Transverse colon (tissue), 4 donors: ENCODE results near the gene GPANK1. TPM values are rescaled to one million over a fixed set of nuclear protein-coding genes. Genes with fewer than 3 reads are reported as not detected.

ENCODE experiments used
- DNase-seq: peaks from one replicate; pipeline ENCODE4 v3.0.0-alpha.2; 2019
- H3K27ac ChIP-seq, 4 donors: fragments of 200-600 bp; sonication (generic); 2 replicates each; pipeline ENCODE4 v1.5.1; 2016 to 2018; ENCODE audit warnings: inconsistent platforms in 4 of 4
- H3K27me3 ChIP-seq: fragments of 200-600 bp; sonication (generic); 2 replicates; pipeline ENCODE4 v1.5.1; 2017; ENCODE audit warnings: inconsistent platforms
- H3K36me3 ChIP-seq, 4 donors: fragments of 200-600 bp; sonication (generic); 2 replicates each; pipeline ENCODE4 v1.5.1; 2017 to 2019; ENCODE audit warnings: inconsistent platforms in 4 of 4
- H3K4me1 ChIP-seq, 4 donors: fragments of 200-600 bp; sonication (generic); 2 replicates each; pipeline ENCODE4 v1.5.1; 2017 to 2020; ENCODE audit warnings: inconsistent platforms in 4 of 4
- H3K4me3 ChIP-seq, 4 donors: fragments of 200-600 bp; sonication (generic); 1 replicate in 1 of 4; 2 replicates in 3 of 4; pipeline versions ENCODE4 v1.5.1 to v1.6.1; 2017 to 2019; ENCODE audit warnings: inconsistent platforms in 4 of 4
- H3K9me3 ChIP-seq, 2 donors: fragments of 200-600 bp; sonication (generic); 2 replicates each; pipeline ENCODE4 v1.5.1; 2017 to 2019; ENCODE audit warnings: inconsistent platforms in 2 of 2
- CTCF ChIP-seq, 5 experiments: fragments of 200-600 bp in 3 of 5; fragments of 450-650 bp in 2 of 5; sonication (generic) in 3 of 5; IDR thresholded peaks; 1 replicate in 2 of 5; 2 replicates in 3 of 5; pipeline ENCODE4 v1.5.1; 2016 to 2017; ENCODE audit warnings: antibody characterized with exemption in 5 of 5, inconsistent platforms in 3 of 5, mild to moderate bottlenecking in 2 of 5, moderate library complexity in 1 of 5
- EP300 ChIP-seq: sonication (generic); formaldehyde crosslinking; IDR thresholded peaks from one replicate; pipeline ENCODE4 v1.6.1; 2017; ENCODE audit warnings: antibody characterized with exemption, low read depth
- POLR2A ChIP-seq: fragments of 450-650 bp; IDR thresholded peaks from one replicate; pipeline ENCODE4 v1.6.1; 2016; ENCODE audit warnings: antibody characterized with exemption, mild to moderate bottlenecking, moderate library complexity
- POLR2AphosphoS5 ChIP-seq, 3 donors: sonication (generic); formaldehyde crosslinking; IDR thresholded peaks; one replicate each; pipeline ENCODE4 v1.6.1; 2016; ENCODE audit warnings: antibody characterized with exemption in 3 of 3
- WGBS, 2 donors: methylation state at CpG; one replicate each; pipeline ENCODE4 v1.1.5; 2018; ENCODE audit warnings: low coverage in 1 of 2; 5-methylcytosine and 5-hydroxymethylcytosine counted together
- in situ Hi-C, 4 donors: fragments of 200-750 bp; cut with MboI; loops; one replicate each; pipeline versions ENCODE4 v1.15.0 to v1.15.1; 2017; ENCODE audit warnings: low sequenced_read_pairs in 3 of 4, low pct_ligation_motif_present in 1 of 4, low pct_unique_long_range_greater_than_20kb in 1 of 4
- intact Hi-C: fragments of 100-400 bp; cut with DNase I; formaldehyde crosslinking; loops from one replicate; pipeline ENCODE4 v1.15.1; 2023; ENCODE audit warnings: low total_unique reads
- small RNA-seq, 4 donors: library from RNA; depleted of rRNA; stranded (forward); fragments of <200 nt; gene quantifications; one replicate each; pipeline ENCODE3, GENCODE V24; 2016
- total RNA-seq, 4 donors: library from RNA; depleted of rRNA; stranded (reverse); fragments of >200 nt; gene quantifications; one replicate each; pipeline ENCODE4 v1.1.0, GENCODE V29; 2016

Gene GPANK1
- total RNA-seq, 4 donors from 2014 or later, result 2.4 to 32.9 (median 23.2) TPM

DNA sequence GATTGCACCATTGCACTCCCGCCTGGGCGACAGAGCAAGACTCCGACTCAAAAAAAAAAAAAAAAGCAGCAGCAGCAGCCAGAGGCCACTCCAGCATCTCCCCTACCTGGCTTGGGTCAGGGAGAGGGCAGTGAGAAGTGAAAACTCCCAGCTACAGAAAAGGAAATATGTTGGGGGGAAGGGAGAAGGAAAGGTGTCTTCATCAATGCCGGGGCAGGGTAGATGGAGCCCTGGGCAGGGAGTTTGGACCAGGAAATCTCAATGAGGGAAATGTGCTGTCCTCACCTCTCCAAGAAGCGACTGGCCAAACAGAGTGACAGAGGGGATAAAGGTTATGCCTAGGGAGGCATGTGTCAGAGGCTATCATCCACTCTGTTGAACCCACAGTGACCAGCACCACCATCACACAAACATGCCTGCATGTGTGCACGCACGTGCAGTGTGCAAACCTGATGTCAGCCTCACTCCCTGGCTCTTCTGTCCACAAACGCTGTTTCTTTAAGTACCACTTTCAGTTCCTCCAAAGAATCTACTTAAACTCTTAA, 50.6 kb downstream of the GPANK1 start:
- 69 to 71% methylated on average over 5 to 8 of the region's 8 CpGs for WGBS, 2 donors
- intact Hi-C loops, result no loop called here
- Histone ChIP-seq H3K9me3 (no peaks in the 10 kb centered on the region), H3K4me3 (no peak overlapping the region), H3K36me3 (no peaks in the 10 kb centered on the region), H3K27ac (peak overlapping the region in 3 of 4 donors; percentile 53 to 57 (median 54)), H3K4me1 (peaks cover 0 to 20% (median 5%) of the 10 kb centered on the region in 4 donors), H3K27me3 (no peaks in the 10 kb centered on the region)
- no peak for DNase-seq
- TF ChIP-seq POLR2AphosphoS5 (IDR thresholded peaks at IDR 0.05), result no peak
- no peak for TF ChIP-seq POLR2A
- TF ChIP-seq EP300, result no peak
- TF ChIP-seq CTCF (IDR thresholded peaks at IDR 0.05), result no peak
- in situ Hi-C loops, result no loop called here

Small RNA genes lying within 50 kb of the gene (small RNA-seq; reads per million reads assigned to genes)
- gene MIR4646 (0 to 0.55 (median 0.32) reads per million in 4 donors), gene MIR6832 (0 reads per million in 4 donors), gene RF00019 (0 reads per million in 4 donors), gene SNORA38 (5.0 to 12.6 (median 10.6) reads per million in 4 donors), gene UQCRHP1 (0 reads per million in 4 donors)

Other genes starting within 250 kb of the GPANK1 start
- 1 to 10 TPM; 1.4 to 9.7 (median 4.0) TPM for gene MICB, start 166.9 kb downstream of the GPANK1 start, total RNA-seq
- gene MCCD1, start 136.0 kb downstream of the GPANK1 start, total RNA-seq, result not detected
- gene DDX39B, start 123.0 kb downstream of the GPANK1 start, total RNA-seq, result 100 to 1,000 TPM; 147 to 519 (median 271) TPM
- gene ATP6V1G2, start 118.4 kb downstream of the GPANK1 start, total RNA-seq, result under 1 TPM in 2 of 4 donors, not detected in 2; 0.82 to 0.95 TPM
- 10 to 100 TPM; 13.7 to 29.5 (median 22.9) TPM for gene NFKBIL1, start 117.4 kb downstream of the GPANK1 start, total RNA-seq
- gene LTA, start 92.7 kb downstream of the GPANK1 start, total RNA-seq, result not detected
- gene TNF, start 89.4 kb downstream of the GPANK1 start, total RNA-seq, result 1 to 10 TPM in 1 of 4 donors, under 1 TPM in 1, not detected in 2; 0.41 to 1.1 TPM
- 10 to 100 TPM in 1 of 4 donors, 1 to 10 TPM in 1, not detected in 2; 7.6 to 34.8 TPM for gene LTB, start 82.6 kb downstream of the GPANK1 start, total RNA-seq
- 1 to 10 TPM in 3 of 4 donors, not detected in 1; 1.1 to 7.6 (median 1.9) TPM for gene LST1, start 78.7 kb downstream of the GPANK1 start, total RNA-seq
- gene NCR3, start 72.0 kb downstream of the GPANK1 start, total RNA-seq, result not detected
- 10 to 100 TPM in 2 of 4 donors, 1 to 10 TPM in 1, not detected in 1; 9.4 to 19.5 (median 17.3) TPM for gene AIF1, start 49.8 kb downstream of the GPANK1 start, total RNA-seq
- 100 to 1,000 TPM in 1 of 4 donors, 10 to 100 TPM in 3; 63.9 to 138 (median 85.8) TPM for gene PRRC2A, start 44.3 kb downstream of the GPANK1 start, total RNA-seq
- gene BAG6, start 12.3 kb downstream of the GPANK1 start, total RNA-seq, result 100 to 1,000 TPM; 221 to 310 (median 231) TPM
- 1 to 10 TPM in 2 of 4 donors, not detected in 2; 2.2 to 5.5 TPM for gene APOM, start 9.1 kb downstream of the GPANK1 start, total RNA-seq
- 10 to 100 TPM; 18.7 to 45.7 (median 25.2) TPM for gene C6orf47, start 4.2 kb downstream of the GPANK1 start, total RNA-seq
- 100 to 1,000 TPM; 182 to 231 (median 210) TPM for gene CSNK2B, start 1.1 kb upstream of the GPANK1 start, total RNA-seq
- gene LY6G5B, start 5.0 kb upstream of the GPANK1 start, total RNA-seq, result 10 to 100 TPM in 2 of 4 donors, 1 to 10 TPM in 2; 2.4 to 21.3 (median 10.3) TPM
- gene LY6G5C, start 16.1 kb upstream of the GPANK1 start, total RNA-seq, result 1 to 10 TPM in 1 of 4 donors, under 1 TPM in 1, not detected in 2; 0.95 to 2.2 TPM
- gene ABHD16A, start 38.3 kb upstream of the GPANK1 start, total RNA-seq, result 10 to 100 TPM; 45.4 to 72.8 (median 67.4) TPM
- gene LY6G6F, start 41.9 kb upstream of the GPANK1 start, total RNA-seq, result not detected
- gene LY6G6D, start 50.4 kb upstream of the GPANK1 start, total RNA-seq, result not detected
- not detected for gene LY6G6C, start 56.7 kb upstream of the GPANK1 start, total RNA-seq
- under 1 TPM in 1 of 4 donors, not detected in 3; 0.16 TPM for gene MPIG6B, start 58.4 kb upstream of the GPANK1 start, total RNA-seq
- 100 to 1,000 TPM in 3 of 4 donors, 10 to 100 TPM in 1; 78.3 to 148 (median 107) TPM for gene DDAH2, start 64.3 kb upstream of the GPANK1 start, total RNA-seq
- 100 to 1,000 TPM; 253 to 375 (median 362) TPM for gene CLIC1, start 71.5 kb upstream of the GPANK1 start, total RNA-seq
- 100 to 1,000 TPM in 1 of 4 donors, 10 to 100 TPM in 3; 16.5 to 159 (median 43.9) TPM for gene MSH5, start 75.0 kb upstream of the GPANK1 start, total RNA-seq
- gene SAPCD1, start 97.7 kb upstream of the GPANK1 start, total RNA-seq, result 10 to 100 TPM in 1 of 4 donors, 1 to 10 TPM in 1, not detected in 2; 3.3 to 11.1 TPM
- 10 to 100 TPM in 2 of 4 donors, 1 to 10 TPM in 2; 7.6 to 22.1 (median 9.6) TPM for gene VWA7, start 112.3 kb upstream of the GPANK1 start, total RNA-seq
- gene VARS1, start 130.8 kb upstream of the GPANK1 start, total RNA-seq, result 10 to 100 TPM; 18.0 to 54.7 (median 31.1) TPM
- 10 to 100 TPM; 23.5 to 43.0 (median 34.8) TPM for gene LSM2, start 142.0 kb upstream of the GPANK1 start, total RNA-seq
- gene HSPA1L, start 150.3 kb upstream of the GPANK1 start, total RNA-seq, result under 1 TPM in 2 of 4 donors, not detected in 2; 0.64 to 0.68 TPM
- 100 to 1,000 TPM; 192 to 247 (median 221) TPM for gene HSPA1A, start 150.5 kb upstream of the GPANK1 start, total RNA-seq
- 100 to 1,000 TPM; 104 to 471 (median 278) TPM for gene HSPA1B, start 162.7 kb upstream of the GPANK1 start, total RNA-seq
- gene NEU1, start 197.8 kb upstream of the GPANK1 start, total RNA-seq, result 10 to 100 TPM; 21.1 to 88.7 (median 65.4) TPM
- gene SLC44A4, start 214.0 kb upstream of the GPANK1 start, total RNA-seq, result 100 to 1,000 TPM; 149 to 734 (median 395) TPM
- gene EHMT2, start 232.7 kb upstream of the GPANK1 start, total RNA-seq, result 10 to 100 TPM; 25.9 to 33.3 (median 27.9) TPM
- 1 to 10 TPM in 1 of 4 donors, under 1 TPM in 3; 0.14 to 1.3 (median 0.77) TPM for gene ZBTB12, start 237.1 kb upstream of the GPANK1 start, total RNA-seq